ENCODE measurements around the gene EHD1.
A peak's percentile ranks its signal among the peaks of the same experiment; 100 is the strongest.

Gene EHD1

DNA sequence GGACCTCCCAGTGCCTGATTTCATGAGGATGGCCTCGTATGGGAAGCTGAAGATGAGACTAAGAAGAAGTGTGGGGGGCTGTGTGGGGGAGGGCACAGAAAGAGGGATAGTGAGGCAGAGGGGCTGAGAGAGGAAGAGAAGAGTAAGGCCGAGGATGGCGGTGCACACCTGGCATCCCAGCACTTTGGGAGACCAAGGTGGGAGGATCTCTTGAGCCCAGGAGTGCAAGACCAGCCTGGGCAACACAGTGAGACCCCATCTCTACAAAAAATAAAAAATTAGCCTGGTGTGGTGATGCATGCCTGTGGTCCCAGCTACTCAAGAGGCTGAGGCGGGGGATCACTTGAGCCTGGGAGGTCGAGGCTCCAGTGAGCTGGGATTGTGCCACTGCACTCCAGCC lies 13.5 kb upstream of the EHD1 start:
- no peak for DNase-seq (ENCODE audit: low read depth in 3 of 3, low spot score in 1 of 3)

DNA sequence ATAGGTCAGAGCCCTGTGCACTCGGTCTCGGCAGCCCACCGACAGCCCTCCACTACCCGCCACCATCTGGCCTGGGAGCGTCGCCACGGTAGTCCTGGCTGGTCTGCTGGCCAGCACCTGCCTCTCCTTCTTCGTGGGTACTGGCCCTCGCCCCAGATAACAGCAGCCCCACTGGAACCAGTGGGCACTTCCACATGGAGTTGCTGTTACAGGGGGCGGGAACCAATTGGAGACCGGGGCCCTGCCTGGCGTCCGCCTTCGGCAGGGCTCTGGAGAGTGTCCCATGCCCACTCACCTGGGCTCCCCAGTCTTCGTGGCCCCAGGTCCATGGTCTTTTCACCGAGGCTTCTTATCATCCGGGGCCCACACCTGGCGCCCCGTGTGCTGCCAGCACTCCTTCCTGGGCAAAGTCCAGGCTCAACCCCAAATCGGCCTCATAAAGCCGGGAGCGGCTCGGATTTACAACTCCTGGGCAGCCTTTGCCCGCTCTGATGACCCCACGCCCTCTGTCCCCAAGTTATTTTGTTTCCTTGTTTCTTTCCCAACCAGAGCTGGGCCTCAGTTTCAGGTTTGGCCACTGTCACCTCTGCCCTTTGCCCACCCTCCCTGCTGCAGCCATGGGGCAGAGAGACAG lies 12.9 kb upstream of the EHD1 start:
- no peak for DNase-seq (ENCODE audit: low read depth in 3 of 3, low spot score in 1 of 3)

DNA sequence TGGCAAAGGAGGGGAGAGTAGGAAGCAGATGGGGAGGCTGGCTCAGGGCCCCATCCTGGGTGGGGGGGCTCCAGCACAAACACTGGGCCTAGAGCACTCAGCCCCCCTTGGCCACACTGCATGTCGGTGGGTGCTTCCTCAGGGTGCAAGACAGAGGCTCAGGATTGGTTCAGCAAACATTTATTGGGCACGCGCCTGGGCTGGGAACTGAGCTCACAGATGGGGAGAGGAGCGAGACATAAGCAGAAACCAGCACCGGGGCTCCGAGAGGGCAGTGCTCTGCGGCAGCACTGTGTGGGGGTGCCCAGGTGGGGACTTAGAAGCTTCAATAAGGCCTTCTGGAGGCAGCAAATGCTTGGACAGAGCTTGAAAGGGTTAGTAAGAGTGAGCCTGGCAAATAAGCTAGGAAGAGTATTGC lies 12.1 kb upstream of the EHD1 start:
- no peak for DNase-seq (ENCODE audit: low read depth in 3 of 3, low spot score in 1 of 3)

DNA sequence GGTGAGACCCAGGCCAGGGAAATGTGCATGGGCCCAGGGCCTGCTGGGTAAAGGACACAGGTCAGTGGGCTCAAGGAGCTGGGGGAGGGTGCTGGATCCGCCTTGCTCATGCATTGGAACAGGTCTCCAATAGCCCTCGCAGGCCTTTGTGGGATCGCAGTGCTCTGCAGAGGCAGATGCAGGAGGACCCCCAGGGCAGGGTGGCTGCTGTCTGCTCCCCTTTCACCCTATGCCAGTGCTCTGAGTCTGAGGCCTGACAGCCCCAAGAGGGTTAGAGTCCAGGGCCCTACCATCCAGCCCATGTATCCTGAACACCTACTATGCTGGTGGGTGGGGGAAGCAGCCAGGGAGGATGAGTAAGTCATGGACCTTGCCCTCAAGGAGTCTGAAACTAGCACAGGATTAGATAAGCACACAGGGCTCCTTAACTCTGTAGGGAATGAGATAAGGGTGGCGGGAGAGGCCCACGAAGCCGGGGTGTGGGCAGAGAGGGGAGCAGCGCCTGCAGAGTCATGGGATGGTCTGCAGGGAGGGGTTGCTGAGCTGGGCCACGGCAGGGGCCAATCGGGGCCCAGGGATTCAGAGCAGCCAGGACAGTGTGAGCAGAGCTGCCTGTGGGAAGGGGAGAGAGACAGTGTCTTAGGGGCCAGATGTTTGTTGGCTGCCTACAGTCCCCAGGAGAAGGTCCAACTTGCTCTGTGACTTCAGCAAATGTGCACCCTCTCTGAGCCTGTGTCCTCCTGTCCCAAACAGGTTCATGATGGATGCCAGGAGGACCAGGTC lies 10.5 kb upstream of the EHD1 start:
- DNase-seq (ENCODE audit: low read depth in 3 of 3, low spot score in 1 of 3), result no peak

DNA sequence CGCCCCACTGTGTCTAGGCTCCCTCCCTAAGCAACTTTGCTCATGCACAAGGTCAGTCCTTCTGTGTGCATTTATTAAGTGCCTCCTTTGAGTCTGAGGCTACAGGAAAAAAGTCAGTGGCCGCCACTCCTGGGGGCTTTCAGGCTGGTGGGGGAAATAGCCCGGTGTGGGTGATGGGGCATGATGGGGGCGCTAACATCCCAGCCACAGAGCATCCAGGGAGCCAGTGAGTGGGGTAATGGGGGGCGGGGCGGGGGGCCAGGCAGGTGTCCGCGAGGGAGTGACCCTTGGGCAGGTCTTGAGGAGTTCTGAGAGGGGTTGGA lies 9.9 kb upstream of the EHD1 start:
- DNase-seq (ENCODE audit: low read depth in 3 of 3, low spot score in 1 of 3), result no peak

DNA sequence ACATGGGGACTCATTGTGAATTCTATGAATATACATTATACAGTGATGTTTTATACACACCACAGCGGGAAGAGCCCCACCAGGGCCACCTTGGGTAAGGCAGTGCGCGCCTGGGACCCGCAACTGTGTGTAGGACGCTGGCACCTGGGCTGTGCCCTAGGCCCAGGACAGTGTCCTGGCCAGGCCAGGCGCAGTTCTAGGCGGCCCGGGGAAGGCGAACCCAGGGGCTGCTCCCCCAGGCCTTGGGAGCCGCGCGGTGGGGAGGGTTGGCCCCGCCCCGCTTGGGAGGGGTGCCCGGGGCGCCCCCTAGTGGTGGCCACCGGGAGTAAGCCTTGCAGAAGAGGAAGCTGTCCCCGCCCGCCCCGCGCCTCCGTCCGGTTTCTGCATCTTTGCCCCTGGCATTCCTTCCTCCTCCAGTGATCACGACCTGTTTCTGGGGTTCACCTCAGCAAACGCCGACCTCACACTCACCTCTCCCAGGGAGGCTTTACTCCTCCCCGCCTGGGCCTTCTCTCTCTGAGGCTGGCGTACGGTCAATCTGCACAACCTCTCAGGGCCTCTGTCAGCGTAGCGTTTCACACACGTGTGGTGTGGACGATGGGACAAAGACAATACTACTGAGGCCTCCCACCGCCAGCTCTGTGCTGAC lies 9.5 kb upstream of the EHD1 start:
- peak; percentile 67 to 88 (median 77) for DNase-seq (ENCODE audit: low read depth in 3 of 3, low spot score in 1 of 3)

DNA sequence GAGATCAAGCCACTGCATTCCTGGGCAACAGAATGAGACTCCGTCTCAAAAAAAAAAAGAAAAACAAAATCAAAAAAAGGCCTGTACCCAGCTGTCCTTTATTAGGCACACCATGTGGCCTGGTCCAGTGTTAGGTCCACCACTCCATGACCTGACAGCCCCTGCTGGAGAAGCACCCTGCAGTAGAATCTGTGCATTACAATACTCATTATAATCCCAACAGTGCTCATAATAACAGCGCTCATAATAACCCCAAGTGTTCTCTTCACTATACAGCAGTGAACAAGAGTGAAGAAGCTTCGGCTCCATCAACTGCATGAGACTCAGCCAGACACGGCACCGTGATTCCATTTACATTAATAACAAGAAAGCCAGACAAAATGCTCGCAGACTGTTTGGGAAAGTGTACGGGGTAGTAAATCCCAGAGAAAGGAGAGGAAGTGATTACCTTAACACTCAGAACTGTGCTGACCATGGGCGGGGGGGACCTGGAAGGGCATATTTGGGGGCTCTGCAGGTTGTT lies 8.9 kb upstream of the EHD1 start:
- no peak for DNase-seq (ENCODE audit: low read depth in 3 of 3, low spot score in 1 of 3)

DNA sequence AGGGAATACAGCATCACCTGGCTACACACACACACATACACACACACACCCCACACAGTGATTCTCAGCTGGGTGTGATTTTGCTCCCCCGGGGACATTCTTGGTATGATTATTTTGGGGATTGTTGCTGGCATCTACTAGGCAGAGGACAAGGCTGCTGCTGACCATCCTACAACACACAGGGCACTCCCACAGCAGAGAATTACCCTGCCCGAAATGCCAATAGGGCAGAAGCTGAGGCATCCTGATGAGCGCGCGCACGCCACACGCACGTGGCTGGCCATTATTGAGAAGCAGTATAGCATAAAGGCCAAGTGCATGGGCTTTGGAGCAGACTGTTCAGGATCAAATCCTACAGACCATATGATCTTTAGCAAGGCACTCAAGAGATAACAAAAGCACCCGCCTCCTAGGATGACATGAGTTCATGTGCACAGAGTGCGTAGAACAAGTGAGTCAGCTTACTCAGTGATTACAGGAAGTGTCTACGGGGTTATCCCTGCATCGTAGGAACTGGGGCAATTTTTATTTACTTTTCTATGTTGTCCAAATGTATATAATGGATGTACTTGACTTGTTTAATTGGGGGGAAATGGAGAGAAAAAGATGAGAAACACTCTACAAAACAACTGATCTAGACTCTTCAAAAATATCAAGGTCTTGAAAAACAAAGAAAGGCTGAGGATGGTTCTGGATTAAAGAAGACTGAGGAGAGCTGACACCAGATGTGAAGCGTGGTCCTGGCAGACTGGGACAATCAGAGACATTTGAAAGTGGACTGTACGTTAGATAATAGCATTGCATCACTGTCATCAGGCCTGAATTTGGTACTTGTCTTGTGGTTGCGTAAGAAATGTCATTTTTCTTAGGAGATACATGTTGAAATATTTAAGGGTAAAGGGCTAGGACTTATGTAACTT lies 7.2 kb upstream of the EHD1 start:
- DNase-seq (ENCODE audit: low read depth in 3 of 3, low spot score in 1 of 3), result no peak

DNA sequence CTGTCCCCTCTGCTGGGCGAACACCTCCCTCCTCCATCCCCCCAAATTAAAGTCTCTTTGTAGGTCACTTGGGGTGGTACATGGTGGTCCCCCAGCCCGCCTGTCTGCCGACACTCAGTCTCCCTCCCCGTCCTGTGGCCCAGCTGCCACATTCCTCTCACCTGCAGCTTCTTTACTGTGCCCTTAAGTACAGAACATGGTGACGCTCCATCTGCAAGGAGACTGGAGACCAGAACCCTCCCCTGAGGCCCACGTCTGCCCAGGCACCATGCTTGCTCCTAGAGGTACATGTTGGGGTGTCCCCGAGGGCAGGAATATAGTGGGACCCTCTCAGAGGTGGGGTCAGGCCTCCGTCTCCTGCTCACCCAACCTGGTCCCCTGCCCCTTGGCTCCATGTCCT lies 5.6 kb upstream of the EHD1 start:
- no peak for DNase-seq (ENCODE audit: low read depth in 3 of 3, low spot score in 1 of 3)

DNA sequence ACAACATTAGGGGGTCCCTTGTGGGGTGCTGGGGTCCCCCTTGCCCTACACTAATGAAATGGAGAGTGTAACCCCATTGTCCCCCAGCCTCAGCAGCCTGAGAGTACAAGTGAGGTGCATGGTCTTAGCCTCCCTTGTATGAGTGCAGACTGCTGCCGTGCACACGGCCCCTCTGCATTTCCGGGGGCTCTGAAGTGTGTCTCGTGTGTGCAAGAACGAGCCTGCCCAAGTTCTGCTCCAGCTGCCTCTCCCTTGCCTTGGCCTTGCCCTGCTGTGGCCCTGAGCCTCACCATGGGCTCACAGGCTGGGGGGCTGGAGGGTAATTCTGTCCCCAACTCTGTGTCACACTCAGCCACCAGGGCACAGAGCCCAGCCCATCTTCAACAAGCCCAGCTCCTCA lies 5.2 kb upstream of the EHD1 start:
- DNase-seq (ENCODE audit: low read depth in 3 of 3, low spot score in 1 of 3), result no peak

DNA sequence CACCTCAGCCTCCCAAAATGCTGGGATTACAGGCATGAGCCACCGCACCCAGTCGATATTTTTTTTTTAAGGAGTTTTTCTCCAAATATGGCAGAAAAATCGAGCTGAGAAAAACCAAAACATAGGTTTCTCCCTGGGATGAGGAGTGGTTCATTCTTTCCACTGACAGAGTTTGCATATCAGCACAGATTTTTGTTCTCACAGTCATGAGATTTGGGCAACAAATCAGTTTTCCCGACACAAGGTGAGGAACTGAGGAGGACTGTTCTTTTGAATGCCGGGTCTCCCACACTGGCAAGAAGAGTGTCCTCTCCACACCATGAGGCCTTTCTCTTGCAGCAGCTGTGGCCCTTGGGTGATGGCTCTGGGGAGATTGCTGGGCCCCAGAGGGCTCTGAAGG lies 3.8 kb upstream of the EHD1 start:
- no peak for DNase-seq (ENCODE audit: low read depth in 3 of 3, low spot score in 1 of 3)

DNA sequence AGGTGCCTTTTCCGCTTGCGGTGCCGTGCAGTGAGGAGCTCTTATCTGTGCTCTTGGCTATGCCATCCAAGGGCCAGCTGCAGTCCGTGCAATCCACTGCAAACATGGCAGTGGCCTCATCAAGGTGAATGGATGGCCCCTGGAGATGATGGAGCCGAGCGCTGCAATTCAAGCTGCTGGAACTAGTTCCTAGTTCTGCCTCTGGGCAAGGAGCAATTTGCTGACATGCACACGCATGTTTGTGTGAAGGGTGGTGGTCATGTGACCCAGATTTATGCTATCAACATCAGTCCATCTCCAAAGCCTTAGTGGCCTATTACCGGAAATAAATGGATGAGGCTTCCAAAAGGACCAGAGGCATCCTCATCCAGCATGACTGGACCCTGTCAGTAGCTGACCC lies 3.1 kb upstream of the EHD1 start:
- DNase-seq (ENCODE audit: low read depth in 3 of 3, low spot score in 1 of 3), result no peak

DNA sequence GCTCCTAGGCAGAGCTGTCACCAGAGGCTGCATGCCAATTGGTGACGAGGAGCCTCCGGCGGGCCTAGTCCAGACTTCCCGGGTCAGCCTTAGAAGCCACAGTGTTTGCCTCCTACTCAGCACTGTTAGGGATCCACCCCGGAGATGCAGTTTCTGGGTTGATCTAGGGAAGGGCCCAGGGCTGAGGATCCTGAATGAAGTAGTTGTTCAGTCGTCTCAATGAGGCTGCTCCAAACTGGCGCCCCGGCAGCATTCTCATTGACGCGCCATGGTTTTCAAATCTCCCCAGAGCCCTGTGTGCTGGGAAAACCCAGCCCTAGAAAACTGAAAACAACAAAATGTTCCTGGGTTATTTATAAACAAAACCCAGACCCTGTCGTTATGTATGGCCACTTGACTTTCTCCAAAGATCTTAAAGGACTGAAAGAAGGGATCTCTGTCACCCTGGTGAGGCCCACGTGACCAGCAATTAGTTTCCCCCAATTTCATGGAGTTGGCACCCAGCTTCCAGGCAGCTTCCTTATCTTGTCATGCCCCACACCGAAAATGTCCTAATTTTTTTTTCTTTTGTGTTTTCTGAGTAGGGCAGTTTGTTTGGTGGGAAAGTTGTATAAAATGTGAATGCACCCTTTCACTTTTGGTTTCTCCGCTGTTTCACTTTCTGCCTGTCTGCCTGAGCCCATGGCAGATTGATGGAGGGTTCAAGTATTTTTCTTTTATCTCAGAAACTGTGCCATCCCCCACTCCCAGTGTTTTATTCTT lies 2.0 kb upstream of the EHD1 start:
- no peak for DNase-seq (ENCODE audit: low read depth in 3 of 3, low spot score in 1 of 3)

DNA sequence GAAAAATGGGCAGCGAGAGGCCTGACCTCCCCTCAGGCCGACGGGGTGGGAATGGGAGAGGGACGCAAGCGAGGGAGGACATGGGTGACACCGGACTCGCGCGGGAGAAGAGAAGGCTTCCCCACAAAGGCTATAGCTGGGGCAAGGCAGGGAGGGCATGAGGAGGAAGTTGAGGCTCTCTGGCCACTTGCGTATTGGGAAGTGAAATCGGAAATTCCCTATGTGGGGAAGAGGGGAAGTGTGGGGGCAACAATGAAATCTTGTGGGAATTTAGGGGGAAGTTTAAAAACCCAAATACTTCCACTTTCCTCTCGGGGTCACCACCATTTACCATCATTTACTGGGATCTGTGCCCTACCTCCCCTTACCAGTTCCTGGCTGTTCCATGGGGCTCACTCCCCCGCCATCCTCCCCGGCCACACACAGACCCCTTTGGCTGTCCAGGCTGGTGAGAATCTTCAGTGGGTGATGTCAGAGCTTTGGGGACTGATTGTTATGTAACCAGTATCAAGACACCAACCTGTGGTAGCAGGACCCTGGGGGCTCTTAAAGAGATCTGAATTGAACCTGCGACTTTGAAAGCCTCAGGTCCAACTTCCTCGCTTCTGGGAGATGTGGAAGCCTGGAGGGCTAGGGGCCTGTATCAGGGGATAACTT lies 951 bp upstream of the EHD1 start:
- DNase-seq (ENCODE audit: low read depth in 3 of 3, low spot score in 1 of 3), result no peak

DNA sequence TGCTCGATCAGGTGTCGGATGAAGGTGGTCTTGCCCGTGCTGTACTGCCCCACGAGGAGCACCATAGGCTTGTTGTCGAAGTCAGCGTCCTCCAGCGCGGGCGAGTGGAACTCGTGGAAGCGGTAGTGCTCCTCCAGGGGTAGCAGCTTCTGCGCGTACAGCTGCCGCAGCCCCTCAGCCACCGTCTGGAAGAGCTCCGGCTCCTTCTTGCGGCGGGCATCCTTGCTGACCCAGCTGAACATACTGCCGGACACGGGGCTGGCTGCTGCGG lies 263 bp downstream of the EHD1 start:
- no peak for DNase-seq (ENCODE audit: low read depth in 3 of 3, low spot score in 1 of 3)

DNA sequence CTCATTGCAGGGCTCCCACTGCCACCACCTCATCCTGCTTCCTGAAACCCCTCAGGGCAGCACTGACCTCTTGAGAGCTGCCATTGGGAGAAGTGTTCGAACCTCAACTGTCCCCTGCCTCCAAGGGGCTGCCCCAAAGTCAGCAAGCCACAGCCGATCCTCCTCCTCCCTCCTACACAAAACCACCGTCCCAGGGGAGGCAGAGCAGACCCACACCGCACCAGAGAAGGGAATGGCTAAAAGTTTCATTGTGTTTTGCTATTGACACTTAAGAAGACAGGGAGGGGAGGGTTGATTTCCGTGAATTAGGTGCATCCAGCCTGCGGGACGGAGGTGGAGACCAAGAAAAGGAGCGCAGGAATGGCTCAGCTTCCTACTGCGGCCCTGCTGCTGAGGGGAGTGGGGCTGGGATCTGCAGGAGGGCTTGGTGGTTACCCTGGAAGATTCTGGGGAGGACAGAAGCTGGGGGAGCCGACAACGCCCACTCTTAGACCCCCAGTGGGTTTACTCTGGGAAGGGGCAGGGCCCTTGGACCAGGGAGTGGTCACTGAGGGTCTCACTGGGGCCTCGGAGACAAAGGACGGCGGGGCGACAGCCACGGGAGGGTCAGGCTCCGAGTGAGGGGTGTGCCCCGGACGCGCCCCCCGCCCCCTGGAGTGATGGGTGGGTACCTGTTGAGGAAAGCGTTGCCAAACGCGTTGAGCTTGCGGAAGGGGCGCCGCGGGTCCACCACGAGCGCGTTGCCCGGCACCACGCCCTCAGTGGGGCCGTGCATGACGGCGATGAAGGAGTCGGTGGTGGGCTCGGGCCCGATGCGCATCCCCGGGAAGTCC lies 815 bp downstream of the EHD1 start:
- DNase-seq (ENCODE audit: low read depth in 3 of 3, low spot score in 1 of 3), result no peak

DNA sequence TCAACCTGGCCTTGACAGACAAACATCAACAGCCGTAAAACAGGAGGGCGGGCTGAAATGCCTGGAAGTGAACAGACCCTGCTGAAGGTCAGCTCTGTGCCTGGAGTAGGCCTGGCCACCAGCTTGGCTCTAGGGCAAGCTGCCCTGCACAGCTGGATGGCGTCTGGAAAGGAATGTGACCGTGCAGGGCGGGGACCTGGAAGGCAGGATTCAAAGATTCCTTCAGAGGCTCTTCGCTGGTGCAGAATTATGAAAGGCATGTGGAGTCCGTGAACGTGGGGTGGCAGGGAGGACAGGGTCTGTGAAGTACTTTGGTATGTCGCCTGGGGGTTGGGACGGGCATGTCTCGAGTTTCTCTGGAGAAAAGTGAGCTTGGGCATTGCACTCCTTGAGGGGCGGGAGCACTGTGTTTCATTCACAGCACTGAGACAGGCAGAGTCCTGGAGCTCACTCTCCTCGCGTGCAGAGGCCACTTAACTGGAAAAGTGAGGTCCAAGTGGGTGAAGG lies 1.5 kb downstream of the EHD1 start:
- no peak for DNase-seq (ENCODE audit: low read depth in 3 of 3, low spot score in 1 of 3)

DNA sequence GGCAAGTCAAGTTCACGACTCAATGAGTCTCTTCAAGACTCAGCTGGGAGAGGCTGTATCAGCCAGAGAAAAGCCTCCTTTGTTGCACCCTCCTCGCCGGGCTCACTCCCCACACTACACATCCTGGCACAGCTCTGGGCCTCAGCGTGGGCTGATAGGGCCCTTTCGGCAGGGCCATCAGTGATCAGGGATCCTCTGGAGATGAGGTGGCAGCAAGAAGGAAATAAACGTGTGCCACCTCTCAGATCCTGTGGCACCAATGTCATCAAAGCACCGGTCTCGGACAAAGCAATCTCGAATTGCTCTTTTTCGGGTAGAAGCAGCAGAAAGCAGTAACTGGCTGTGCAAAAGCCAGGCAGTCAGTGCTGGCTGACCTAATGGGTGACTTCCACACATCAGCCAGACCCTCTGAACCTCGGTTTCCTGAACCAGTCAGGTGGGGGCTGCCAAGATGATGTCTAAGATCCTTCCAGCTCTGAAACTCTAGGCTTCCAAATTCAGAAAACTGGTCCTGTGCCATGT lies 2.1 kb downstream of the EHD1 start:
- no peak for DNase-seq (ENCODE audit: low read depth in 3 of 3, low spot score in 1 of 3)

Data from stimulated activated CD4-positive, alpha-beta T cell treated with anti-CD3 and anti-CD28 coated beads, TNF-alpha, amount 100 ng/mL, for 1 hour (primary cell).